MCF 10A (cell line): ENCODE measurements around the gene PKN2. TPM values are rescaled to one million over a fixed set of nuclear protein-coding genes. Genes with fewer than 3 reads are reported as not detected.

ENCODE experiments used
- BruUV-seq: library from RNA; stranded (reverse); fragments of 400-500 nt; replicated peaks from 2 replicates; lab custom pipeline; 2021; lab: Mats Ljungman, UMichigan
- CTCF ChIA-PET: fragments of 300-600 bp; sonication (Branson Sonifier 250); formaldehyde crosslinking; extraction: SDS; loops from one replicate; lab custom pipeline; 2021; ENCODE audit warnings: antibody characterized with exemption, inconsistent platforms; lab: Yijun Ruan, JAX
- POLR2A ChIA-PET: fragments of 300-600, 350-650 bp; sonication (Branson Sonifier 250); formaldehyde crosslinking; extraction: SDS; loops from one replicate; lab custom pipeline; 2020; ENCODE audit warnings: antibody characterized with exemption, inconsistent platforms; lab: Yijun Ruan, JAX
- DNase-seq: peaks from one replicate; pipeline ENCODE4 v3.0.0-alpha.2; 2018; ENCODE audit not compliant: unreplicated experiment
- H3K27ac Mint-ChIP-seq: one replicate; pipeline ENCODE4 v1.8.0; 2022; ENCODE audit warnings: mild to moderate bottlenecking, low read depth, mixed read lengths; ENCODE audit not compliant: unreplicated experiment
- H3K27me3 Mint-ChIP-seq: one replicate; pipeline ENCODE4 v1.8.0; 2022; ENCODE audit warnings: mixed read lengths; ENCODE audit not compliant: insufficient read depth, unreplicated experiment
- H3K36me3 Mint-ChIP-seq: one replicate; pipeline ENCODE4 v1.8.0; 2022; ENCODE audit warnings: mild to moderate bottlenecking, moderate library complexity, mixed read lengths; ENCODE audit not compliant: insufficient read depth, unreplicated experiment
- H3K4me1 Mint-ChIP-seq: one replicate; pipeline ENCODE4 v1.8.0; 2022; ENCODE audit warnings: mixed read lengths; ENCODE audit not compliant: insufficient read depth, unreplicated experiment
- H3K4me3 Mint-ChIP-seq: one replicate; pipeline ENCODE4 v1.8.0; 2022; ENCODE audit warnings: mild to moderate bottlenecking, moderate library complexity, mixed read lengths; ENCODE audit not compliant: unreplicated experiment
- H3K9me3 Mint-ChIP-seq: one replicate; pipeline ENCODE4 v1.8.0; 2022; ENCODE audit warnings: mixed read lengths; ENCODE audit not compliant: unreplicated experiment
- CTCF ChIP-seq: fragments of 200-600 bp; IDR thresholded peaks from one replicate; pipeline ENCODE4 v1.8.0; 2022; ENCODE audit warnings: antibody characterized with exemption, mild to moderate bottlenecking; ENCODE audit not compliant: unreplicated experiment
- intact Hi-C: fragments of 100-400 bp; cut with micrococcal nuclease; formaldehyde crosslinking; loops from 2 replicates; pipeline ENCODE4 v1.14.1; 2022
- total RNA-seq: library from RNA; stranded (reverse); gene quantifications from 2 replicates; pipeline ENCODE4 v1.2.3, GENCODE V29; 2022

The PKN2 gene
- total RNA-seq, 1 experiment from 2014 or later = 40.2 TPM

GRCh38 chr1:88780485-88780884 is 96.4 kb downstream of the PKN2 start:
- H3K4me1 Mint-ChIP-seq = no peaks in the 10 kb centered on the region
- CTCF ChIA-PET = no interaction called here

DNA sequence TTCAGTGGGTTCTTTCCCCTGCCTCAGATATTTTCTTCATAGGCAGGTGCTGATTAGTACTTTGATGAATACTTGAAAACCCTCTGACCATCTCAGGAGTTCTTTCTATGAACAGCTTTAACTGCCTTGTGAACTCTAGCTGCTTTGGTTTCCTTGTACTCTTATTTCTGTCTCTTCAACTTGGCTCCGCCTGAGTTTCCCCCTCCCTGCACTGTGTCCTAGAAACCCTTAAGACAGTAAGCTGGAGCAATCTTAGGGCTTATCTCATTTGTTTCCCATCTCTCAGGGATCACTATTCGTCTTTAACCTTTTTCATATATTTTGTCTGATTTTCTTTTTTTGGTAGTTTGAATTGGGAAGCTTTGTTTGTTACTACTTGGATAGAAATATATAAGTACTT is 99.1 kb downstream of the PKN2 start:
- TF ChIP-seq CTCF = no peak
- ChIA-PET CTCF (interaction anchor here (1.1 kb wide), 1 partner anchor 47 kb away, joined by 3 read pairs; no protein-coding TSS in a partner anchor), POLR2A (interaction anchor here (1.1 to 2.1 kb wide), 2 partner anchors 8 to 99 kb away, joined by 3 to 5 read pairs; partner anchors contain the start of gene PKN2)
- Mint-ChIP-seq H3K36me3 (peaks cover 57% of the 10 kb centered on the region), H3K27ac (no peak overlapping the region), H3K4me3 (no peak overlapping the region), H3K27me3 (no peaks in the 10 kb centered on the region), H3K9me3 (no peaks in the 10 kb centered on the region), H3K4me1 (no peaks in the 10 kb centered on the region)
- intact Hi-C loops = no loop called here
- DNase-seq = no peak
- BruUV-seq = no TSS peak

More at GRCh38 chr1:88780485-88780884, 96.4 kb downstream of the PKN2 start:
- POLR2A ChIA-PET = no interaction called here
- no peak overlapping the region for H3K4me3 Mint-ChIP-seq
- no peak overlapping the region for H3K27ac Mint-ChIP-seq
- H3K36me3 Mint-ChIP-seq = peaks cover 58% of the 10 kb centered on the region
- no peak for TF ChIP-seq CTCF
- no peak for DNase-seq
- intact Hi-C loops = no loop called here
- H3K9me3 Mint-ChIP-seq = no peaks in the 10 kb centered on the region
- BruUV-seq = no TSS peak
- H3K27me3 Mint-ChIP-seq = no peaks in the 10 kb centered on the region

GRCh38 chr1:88784551-88784950 is 100.5 kb downstream of the PKN2 start:
- peaks cover 43% of the 10 kb centered on the region for H3K36me3 Mint-ChIP-seq
- ChIA-PET CTCF (interaction anchor here (0.7 to 1.0 kb wide), 2 partner anchors 9 to 47 kb away, joined by 3 read pairs; no protein-coding TSS in a partner anchor), POLR2A (interaction anchor here (1.1 kb wide), 1 partner anchor 101 kb away, joined by 3 read pairs; the partner anchor contains the start of gene PKN2)
- intact Hi-C loops = no loop called here
- H3K27me3 Mint-ChIP-seq = no peaks in the 10 kb centered on the region
- BruUV-seq = no TSS peak
- H3K4me1 Mint-ChIP-seq = no peaks in the 10 kb centered on the region
- H3K4me3 Mint-ChIP-seq = no peak overlapping the region
- no peak for TF ChIP-seq CTCF
- no peaks in the 10 kb centered on the region for H3K9me3 Mint-ChIP-seq
- no peak overlapping the region for H3K27ac Mint-ChIP-seq
- DNase-seq = no peak

DNA sequence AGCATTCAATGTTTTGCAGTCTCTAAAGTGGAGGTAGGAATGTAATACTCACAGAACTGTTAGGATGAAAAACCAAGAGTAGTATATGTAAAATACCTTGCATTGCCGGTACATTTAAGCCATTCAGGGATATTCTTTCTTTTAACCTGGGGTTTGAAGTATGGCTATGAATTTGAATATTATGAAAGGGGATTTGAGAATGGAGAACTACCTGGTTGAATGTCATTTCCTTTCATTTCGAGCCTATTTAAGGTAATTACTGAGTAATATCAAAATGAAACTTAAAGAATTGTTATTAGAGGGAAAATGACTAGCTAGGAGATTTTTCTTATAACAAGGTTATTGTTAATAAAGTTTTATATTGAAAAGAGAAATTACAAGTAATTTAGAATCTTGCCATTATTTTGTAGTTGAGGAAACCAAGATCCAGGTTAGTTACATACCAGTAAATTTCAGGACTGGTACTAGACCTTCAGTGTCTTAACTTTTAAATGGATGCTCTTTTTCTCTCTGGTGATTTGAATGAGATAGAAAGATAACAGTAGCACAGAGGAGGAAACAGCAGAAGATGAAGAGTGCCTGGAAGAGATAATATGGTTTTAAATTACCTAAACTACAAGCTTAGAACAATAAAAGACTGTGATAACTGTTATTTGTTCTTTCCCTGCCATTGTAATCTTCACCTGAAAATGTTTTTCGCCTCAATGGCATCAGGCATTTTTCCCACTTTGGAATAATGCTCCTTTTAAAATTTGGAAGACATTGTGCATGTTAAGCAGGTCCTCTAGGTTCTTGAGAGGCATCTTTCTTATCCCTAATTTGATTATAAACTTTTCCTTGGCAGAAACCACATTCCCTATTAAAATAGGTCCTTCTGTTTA is 103.2 kb downstream of the PKN2 start:
- ChIA-PET CTCF (interaction anchor here (0.6 kb wide), 1 partner anchor 136 kb away, joined by 3 read pairs; no protein-coding TSS in a partner anchor), POLR2A (interaction anchor here (1.3 kb wide), 1 partner anchor 14 kb away, joined by 7 read pairs; no protein-coding TSS in a partner anchor)
- no peaks in the 10 kb centered on the region for H3K9me3 Mint-ChIP-seq
- intact Hi-C loops = no loop called here
- no TSS peak for BruUV-seq
- no peak for TF ChIP-seq CTCF
- H3K27ac Mint-ChIP-seq = no peak overlapping the region
- H3K27me3 Mint-ChIP-seq = no peaks in the 10 kb centered on the region
- no peak for DNase-seq
- H3K36me3 Mint-ChIP-seq = peaks cover 37% of the 10 kb centered on the region
- H3K4me1 Mint-ChIP-seq = no peaks in the 10 kb centered on the region
- H3K4me3 Mint-ChIP-seq = no peak overlapping the region
